ENCODE measurements around the gene ZNF174. TPM values are rescaled to one million over a fixed set of nuclear protein-coding genes. Genes with fewer than 3 reads are reported as not detected.
A peak's percentile ranks its signal among the peaks of the same experiment; 100 is the strongest.

ZNF174 gene
- total RNA-seq, 2 experiments from 2014 or later: 5.6 to 5.7 TPM

DNA sequence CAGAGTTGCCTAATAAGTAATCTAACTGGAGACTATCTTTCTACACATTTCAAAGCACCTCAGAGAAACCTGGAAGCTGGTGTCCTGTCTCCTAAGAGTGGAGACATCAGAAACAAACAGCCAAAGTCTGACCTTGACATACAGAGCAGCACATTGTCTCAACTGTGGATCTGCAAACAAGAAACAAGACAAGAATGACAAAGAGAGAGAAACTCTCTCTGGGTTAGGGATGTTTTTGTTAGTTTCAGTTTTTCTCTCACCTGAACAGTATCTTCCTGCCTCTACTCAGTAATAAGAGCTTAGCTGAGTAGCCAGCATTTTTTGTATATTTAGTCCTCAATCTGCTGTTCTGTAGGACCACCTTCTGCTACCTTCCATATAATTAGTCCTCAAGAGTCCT, 33.4 kb downstream of the ZNF174 start:
- CTCF ChIA-PET: no interaction called here
- peaks cover 3% of the 10 kb centered on the region for H3K27me3 Mint-ChIP-seq
- no peak overlapping the region for H3K27ac Mint-ChIP-seq
- peaks cover 76% of the 10 kb centered on the region for H3K36me3 Mint-ChIP-seq (ENCODE audit: low read depth)
- DNase-seq (no peak), ATAC-seq (ENCODE audit: poor library complexity) (no peak)
- H3K27me3 ChIP-seq (ENCODE audit: control insufficient read depth in 1 of 2, insufficient read depth in 2 of 2, low read length in 2 of 2): no peaks in the 10 kb centered on the region
- H3K9me3 Mint-ChIP-seq: peaks cover 6% of the 10 kb centered on the region
- intact Hi-C loops (cut with DNase I, micrococcal nuclease): no loop called here
- POLR2A ChIA-PET: no interaction called here
- TF ChIP-seq CTCF (IDR thresholded peaks at IDR 0.05): no peak
- peaks cover 0 to 15% of the 10 kb centered on the region in 2 experiments for H3K9me3 ChIP-seq (ENCODE audit: control insufficient read depth in 1 of 2, insufficient read depth in 1 of 2, low read length in 2 of 2)
- peaks cover 12% of the 10 kb centered on the region for H3K36me3 ChIP-seq (ENCODE audit: insufficient read depth, low read length)
- H3K4me3 ChIP-seq (ENCODE audit: low read length): no peak overlapping the region
- no peak overlapping the region for H3K27ac ChIP-seq (ENCODE audit: low read depth in 1 of 2, low read length in 2 of 2)
- peaks cover 30% of the 10 kb centered on the region for H3K4me1 Mint-ChIP-seq (ENCODE audit: low read depth)
- H3K4me3 Mint-ChIP-seq: no peak overlapping the region
- H3K4me1 ChIP-seq (ENCODE audit: insufficient read depth, low read length): peaks cover 8% of the 10 kb centered on the region

GRCh38 chr16:3439637-3440036, 38.6 kb downstream of the ZNF174 start:
- no peak overlapping the region for H3K27ac ChIP-seq (ENCODE audit: low read depth in 1 of 2, low read length in 2 of 2)

More at GRCh38 chr16:3439637-3440036, 38.6 kb downstream of the ZNF174 start:
- Mint-ChIP-seq H3K9me3 (peaks cover 6% of the 10 kb centered on the region), H3K27ac (no peak overlapping the region), H3K36me3 (ENCODE audit: low read depth) (peaks cover 74% of the 10 kb centered on the region), H3K27me3 (peaks cover 3% of the 10 kb centered on the region), H3K4me3 (peak overlapping the region; percentile 32), H3K4me1 (ENCODE audit: low read depth) (peaks cover 22% of the 10 kb centered on the region)
- ATAC-seq (ENCODE audit: poor library complexity) (no peak), DNase-seq (no peak)
- ChIA-PET CTCF (no interaction called here), POLR2A (no interaction called here)
- intact Hi-C loops (cut with DNase I, micrococcal nuclease): loop anchor here in 1 of 2 experiments (5.0 to 10.0 kb wide), 2 partner anchors 132 to 285 kb away; partner anchors contain the start of genes TIGD7 and ZNF75A
- H3K36me3 ChIP-seq (ENCODE audit: insufficient read depth, low read length): peaks cover 16% of the 10 kb centered on the region
- peaks cover 16% of the 10 kb centered on the region for H3K4me1 ChIP-seq (ENCODE audit: insufficient read depth, low read length)
- no peaks in the 10 kb centered on the region for H3K27me3 ChIP-seq (ENCODE audit: control insufficient read depth in 1 of 2, insufficient read depth in 2 of 2, low read length in 2 of 2)
- peaks cover 6 to 19% of the 10 kb centered on the region in 2 experiments for H3K9me3 ChIP-seq (ENCODE audit: control insufficient read depth in 1 of 2, insufficient read depth in 1 of 2, low read length in 2 of 2)
- TF ChIP-seq CTCF (IDR thresholded peaks at IDR 0.05): no peak
- no peak overlapping the region for H3K4me3 ChIP-seq (ENCODE audit: low read length)
